ENCODE results near the gene AMMECR1. TPM values are rescaled to one million over a fixed set of nuclear protein-coding genes. Genes with fewer than 3 reads are reported as not detected.
"Not testable (repeated sequence)": the region's sequence is repeated elsewhere in the genome, so short reads cannot be mapped to it uniquely, and the experiment has no call there.

AMMECR1 gene
- total RNA-seq, 4 donors from 2014 or later, result 7.4 to 10.0 (median 8.2) TPM

- Histone ChIP-seq H3K4me1 (no peaks in the 10 kb centered on the region), H3K36me3 (no peaks in the 10 kb centered on the region), H3K27me3 (no peaks in the 10 kb centered on the region), H3K27ac (no peak overlapping the region), H3K4me3 (no peak overlapping the region), H3K9me3 (no peaks in the 10 kb centered on the region)
- no peak for DNase-seq
- TF ChIP-seq POLR2A (IDR thresholded peaks at IDR 0.05) (no peak), CTCF (IDR thresholded peaks at IDR 0.05) (no peak)
These were observed 76.1 kb downstream of the AMMECR1 start for GRCh38 chrX:110241816-110242215.

- H3K36me3 ChIP-seq, H3K4me1 ChIP-seq, H3K27me3 ChIP-seq, H3K4me3 ChIP-seq, H3K9me3 ChIP-seq: not testable (repeated sequence)
- peak overlapping the region in 2 of 4 donors; percentile 13 to 38 for H3K27ac ChIP-seq
- peak in 2 of 3 donors; percentile 23 to 58 for DNase-seq
These were observed 79.6 kb downstream of the AMMECR1 start for GRCh38 chrX:110238259-110238658.

GRCh38 chrX:110231485-110231884 lies 86.4 kb downstream of the AMMECR1 start:
- not testable (repeated sequence) for DNase-seq, H3K4me1 ChIP-seq, H3K4me3 ChIP-seq, H3K27me3 ChIP-seq, H3K36me3 ChIP-seq, H3K9me3 ChIP-seq, H3K27ac ChIP-seq

GRCh38 chrX:110229497-110230111 lies 88.3 kb downstream of the AMMECR1 start:
- H3K4me3 ChIP-seq, result peak overlapping the region; percentile 17 to 49 (median 37)
- peak; percentile 64 to 90 (median 68) for DNase-seq
- H3K27me3 ChIP-seq, H3K36me3 ChIP-seq, H3K4me1 ChIP-seq, H3K9me3 ChIP-seq: not testable (repeated sequence)
- peak overlapping the region; percentile 31 to 75 (median 52) for H3K27ac ChIP-seq

- Histone ChIP-seq H3K4me1 (no peaks in the 10 kb centered on the region), H3K4me3 (no peak overlapping the region), H3K27me3 (no peaks in the 10 kb centered on the region), H3K27ac (no peak overlapping the region), H3K36me3 (no peaks in the 10 kb centered on the region), H3K9me3 (no peaks in the 10 kb centered on the region)
- no peak for DNase-seq
- TF ChIP-seq CTCF (IDR thresholded peaks at IDR 0.05), result no peak
- no peak for TF ChIP-seq POLR2A (IDR thresholded peaks at IDR 0.05)
These were observed 89.4 kb downstream of the AMMECR1 start for GRCh38 chrX:110228453-110228852.

GRCh38 chrX:110226931-110227330 lies 91.0 kb downstream of the AMMECR1 start:
- TF ChIP-seq CTCF (IDR thresholded peaks at IDR 0.05) (no peak), POLR2A (IDR thresholded peaks at IDR 0.05) (no peak)
- no peaks in the 10 kb centered on the region for H3K36me3 ChIP-seq
- H3K27ac ChIP-seq, result no peak overlapping the region
- no peaks in the 10 kb centered on the region for H3K27me3 ChIP-seq
- DNase-seq, result no peak
- H3K4me3 ChIP-seq, result no peak overlapping the region
- H3K4me1 ChIP-seq, result no peaks in the 10 kb centered on the region
- H3K9me3 ChIP-seq, result no peaks in the 10 kb centered on the region

- Histone ChIP-seq H3K9me3 (no peaks in the 10 kb centered on the region), H3K4me3 (no peak overlapping the region), H3K27ac (no peak overlapping the region), H3K27me3 (no peaks in the 10 kb centered on the region), H3K36me3 (no peaks in the 10 kb centered on the region), H3K4me1 (no peaks in the 10 kb centered on the region)
- DNase-seq, result no peak
- no peak for TF ChIP-seq POLR2A (IDR thresholded peaks at IDR 0.05)
- TF ChIP-seq CTCF (IDR thresholded peaks at IDR 0.05), result no peak
These were observed 92.8 kb downstream of the AMMECR1 start for GRCh38 chrX:110224926-110225617.
